GM12873 (cell line): ENCODE data around the gene DYNLT5.
A peak's percentile ranks its signal among the peaks of the same experiment; 100 is the strongest.

Experiments
- TF ChIP-seq, protein P1 (sequence below): IDR thresholded peaks from 2 replicates; pipeline ENCODE4 v1.5.1; 2012; ENCODE audit warnings: low read depth, mild to moderate bottlenecking, moderate library complexity, low read length, control low read depth; ENCODE audit not compliant: insufficient read depth; ENCODE audit errors: missing control alignments

DYNLT5 gene

DNA sequence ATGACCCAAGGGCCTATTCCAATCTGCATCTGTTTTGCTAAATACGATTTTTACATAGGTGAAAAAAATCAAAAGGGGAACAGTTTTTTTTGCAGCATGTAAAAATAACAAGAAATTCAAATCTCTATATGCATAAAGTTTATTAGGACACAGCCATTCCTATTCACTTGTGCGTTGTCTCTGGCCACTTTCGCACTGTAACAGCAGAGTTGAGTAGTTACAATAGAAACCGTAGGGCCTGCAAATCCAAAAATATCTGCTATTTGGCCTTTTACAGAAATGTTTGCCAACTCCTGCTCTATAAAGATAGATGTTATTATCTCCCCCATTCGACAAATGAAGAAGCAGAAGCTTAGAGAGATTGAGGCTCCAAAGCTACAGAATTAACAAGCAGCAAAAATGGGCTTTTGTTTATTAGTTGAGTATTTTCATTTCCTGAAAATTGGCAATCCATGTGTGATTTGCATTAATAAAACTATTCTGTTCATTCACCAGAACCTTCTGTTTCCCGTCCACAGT lies 5.5 kb downstream of the DYNLT5 start:
- TF ChIP-seq, protein P1, sequence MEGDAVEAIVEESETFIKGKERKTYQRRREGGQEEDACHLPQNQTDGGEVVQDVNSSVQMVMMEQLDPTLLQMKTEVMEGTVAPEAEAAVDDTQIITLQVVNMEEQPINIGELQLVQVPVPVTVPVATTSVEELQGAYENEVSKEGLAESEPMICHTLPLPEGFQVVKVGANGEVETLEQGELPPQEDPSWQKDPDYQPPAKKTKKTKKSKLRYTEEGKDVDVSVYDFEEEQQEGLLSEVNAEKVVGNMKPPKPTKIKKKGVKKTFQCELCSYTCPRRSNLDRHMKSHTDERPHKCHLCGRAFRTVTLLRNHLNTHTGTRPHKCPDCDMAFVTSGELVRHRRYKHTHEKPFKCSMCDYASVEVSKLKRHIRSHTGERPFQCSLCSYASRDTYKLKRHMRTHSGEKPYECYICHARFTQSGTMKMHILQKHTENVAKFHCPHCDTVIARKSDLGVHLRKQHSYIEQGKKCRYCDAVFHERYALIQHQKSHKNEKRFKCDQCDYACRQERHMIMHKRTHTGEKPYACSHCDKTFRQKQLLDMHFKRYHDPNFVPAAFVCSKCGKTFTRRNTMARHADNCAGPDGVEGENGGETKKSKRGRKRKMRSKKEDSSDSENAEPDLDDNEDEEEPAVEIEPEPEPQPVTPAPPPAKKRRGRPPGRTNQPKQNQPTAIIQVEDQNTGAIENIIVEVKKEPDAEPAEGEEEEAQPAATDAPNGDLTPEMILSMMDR = no peak

GRCh38 chr1:66758241-66758755 lies 6.0 kb downstream of the DYNLT5 start:
- TF ChIP-seq, protein P1 = no peak

DNA sequence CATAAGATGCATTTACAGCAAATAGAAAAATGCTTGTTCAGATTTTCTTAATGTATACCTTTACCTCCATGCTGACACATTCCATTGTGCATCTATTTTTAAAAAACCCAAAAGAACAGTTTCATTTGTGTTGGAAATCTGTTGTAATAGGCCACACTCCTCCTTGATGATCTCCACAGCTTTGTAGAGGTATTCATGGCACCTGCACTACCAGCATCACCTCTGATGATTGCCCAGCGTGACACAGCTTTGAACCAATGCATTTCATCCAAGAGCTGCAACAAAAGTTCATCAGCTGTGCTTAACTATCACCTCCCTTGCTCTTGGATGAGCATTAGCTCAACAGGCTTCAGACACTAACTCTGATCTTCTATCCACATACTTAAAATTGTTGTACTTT lies 8.2 kb downstream of the DYNLT5 start:
- TF ChIP-seq, protein P1 = no peak

DNA sequence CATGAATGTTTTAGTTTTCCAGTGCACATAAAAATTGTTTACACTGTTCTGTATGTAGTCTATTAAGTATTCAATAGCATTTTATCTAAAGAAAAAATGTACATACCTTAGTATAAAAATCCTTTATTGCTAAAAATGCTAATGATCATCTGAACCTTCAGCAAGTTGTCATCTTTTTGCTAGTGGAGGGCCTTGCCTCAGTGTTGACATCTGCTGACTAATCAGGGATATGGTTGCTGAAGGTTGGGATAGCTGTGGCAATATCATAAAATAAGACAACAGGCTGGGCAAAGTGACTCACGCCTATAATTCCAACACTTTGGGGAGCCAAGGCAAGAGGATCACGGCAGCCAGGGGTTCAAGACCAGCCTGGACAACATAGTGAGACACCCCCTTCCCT lies 9.0 kb downstream of the DYNLT5 start:
- TF ChIP-seq, protein P1 = no peak

DNA sequence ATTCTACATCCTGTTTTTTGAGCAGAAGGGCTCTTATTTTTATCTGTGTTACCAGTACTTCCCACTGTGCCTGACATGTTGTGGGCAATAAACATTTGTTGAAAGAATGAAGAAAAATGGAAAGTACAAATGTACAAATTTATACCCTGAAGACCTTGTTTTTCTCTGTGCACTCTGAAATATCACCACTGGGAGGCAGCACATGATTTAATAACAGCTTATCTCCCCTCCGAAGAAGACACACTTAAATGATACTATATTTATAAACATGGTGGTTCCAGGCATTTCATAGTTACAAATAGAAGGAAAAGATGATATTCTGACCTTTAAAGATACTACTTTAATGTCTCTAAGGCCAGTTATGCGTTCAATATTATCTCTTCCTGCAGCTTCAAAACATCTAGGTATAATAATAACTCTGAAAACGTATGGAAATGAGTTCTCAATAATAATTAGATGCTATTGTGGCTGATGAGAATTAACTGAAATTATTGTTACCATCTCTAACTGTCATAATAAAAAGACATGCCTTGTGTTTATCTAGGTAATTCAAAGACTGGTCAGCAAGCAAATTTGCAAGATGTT lies 12.8 kb downstream of the DYNLT5 start:
- TF ChIP-seq, protein P1 = peak; percentile 59

- TF ChIP-seq, protein P1 = no peak
Measured at GRCh38 chr1:66767626-66768025, 15.4 kb downstream of the DYNLT5 start.

DNA sequence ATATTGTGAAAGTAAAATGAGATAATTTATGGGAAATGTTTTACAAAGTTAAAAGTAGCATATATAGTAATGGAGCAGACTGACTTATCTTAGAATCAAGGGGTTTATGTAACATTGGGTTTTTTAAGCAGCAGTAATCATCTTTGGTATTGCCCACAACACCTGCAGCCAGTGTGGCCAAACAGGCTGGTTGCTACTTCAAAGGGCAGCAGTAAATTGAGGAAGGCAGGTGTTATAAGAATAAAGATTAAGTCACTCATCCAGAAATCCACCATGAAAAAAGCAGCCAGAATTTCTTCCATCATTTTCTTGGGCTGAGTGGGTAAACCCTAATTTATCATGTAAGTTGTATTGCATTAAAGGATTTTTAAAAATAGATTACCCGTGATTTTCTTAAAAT lies 16.7 kb downstream of the DYNLT5 start:
- TF ChIP-seq, protein P1 = no peak
